GM18498 (cell line): ENCODE results near the gene BEST4.
A peak's percentile ranks its signal among the peaks of the same experiment; 100 is the strongest.
"Not testable (repeated sequence)": the region's sequence is repeated elsewhere in the genome, so short reads cannot be mapped to it uniquely, and the experiment has no call there.

Experiments
- ATAC-seq: cut with Tn5 transposase; IDR thresholded peaks from one replicate; pipeline ENCODE4 v1.9.1; 2021; ENCODE audit warnings: mild to moderate bottlenecking, moderate library complexity; ENCODE audit not compliant: unreplicated experiment

Gene BEST4

GRCh38 chr1:44788120-44788860, at the start of gene BEST4:
TSS of gene BEST4 (minus strand) at chr1:44788170. CDS start at chr1:44787705, 465 bp downstream.
- no peak for ATAC-seq

DNA sequence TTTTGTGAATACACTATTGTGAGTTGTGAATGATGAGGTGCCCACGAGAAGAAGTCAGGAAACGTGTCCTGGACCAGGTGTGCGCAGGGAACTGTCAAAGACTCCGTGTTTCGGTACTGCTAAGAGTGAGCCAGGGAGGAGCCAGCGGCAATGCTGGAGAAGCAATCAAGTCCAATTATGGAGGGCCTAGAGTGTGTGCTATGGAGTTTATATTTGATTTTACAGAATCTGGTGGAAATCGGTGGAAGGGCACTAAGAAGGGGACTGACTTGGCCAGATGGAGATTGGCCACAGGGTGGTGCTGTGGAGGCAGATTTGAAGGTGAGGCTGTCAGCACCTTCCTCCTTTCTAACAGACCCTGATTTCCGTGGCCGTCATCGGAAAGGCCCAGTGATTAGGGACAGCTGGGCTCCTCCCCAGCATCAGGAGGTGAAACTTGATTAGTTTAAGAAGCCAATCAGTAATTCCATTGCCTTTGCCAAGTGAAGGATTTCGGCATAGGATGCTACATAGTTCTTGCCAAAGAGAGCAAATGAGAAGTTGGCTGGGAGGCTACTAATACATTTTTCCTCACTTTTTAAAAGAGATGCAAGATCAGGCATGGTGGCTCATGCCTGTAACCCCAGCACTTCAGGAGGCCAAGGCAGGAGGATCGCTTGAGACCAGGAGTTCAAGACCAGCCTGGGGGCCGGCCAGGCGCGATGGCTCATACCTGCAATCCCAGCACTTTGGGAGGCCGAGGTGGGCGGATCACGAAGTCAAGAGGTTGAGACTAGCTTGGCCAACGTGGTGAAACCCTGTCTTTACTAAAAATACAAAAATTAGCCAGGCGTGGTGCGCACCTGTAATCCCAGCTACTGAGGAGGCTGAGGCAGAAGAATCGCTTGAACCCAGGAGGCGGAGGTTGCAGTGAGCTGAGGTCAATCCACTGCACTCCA, 48.0 kb upstream of the BEST4 start:
- peak; percentile 63 for ATAC-seq

DNA sequence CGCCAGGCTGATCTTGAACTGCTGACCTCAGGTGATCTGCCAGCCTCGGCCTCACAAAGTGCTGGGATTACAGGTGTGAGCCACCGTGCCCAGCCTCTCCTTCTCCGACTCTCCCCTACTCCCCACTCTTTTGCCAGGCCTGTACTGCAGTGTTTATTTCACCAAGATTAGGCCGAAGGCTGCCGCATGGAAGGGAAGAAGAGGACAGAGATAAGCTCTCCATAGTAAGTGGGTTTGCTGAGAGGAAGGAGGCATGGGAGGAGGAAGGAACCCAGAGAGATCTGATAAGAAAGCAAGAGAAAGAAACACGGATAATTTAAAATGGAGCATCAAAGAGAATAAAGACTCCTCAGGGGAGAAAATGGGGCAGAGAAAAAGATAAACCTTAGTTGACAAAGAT, 46.4 kb upstream of the BEST4 start:
- no peak for ATAC-seq

DNA sequence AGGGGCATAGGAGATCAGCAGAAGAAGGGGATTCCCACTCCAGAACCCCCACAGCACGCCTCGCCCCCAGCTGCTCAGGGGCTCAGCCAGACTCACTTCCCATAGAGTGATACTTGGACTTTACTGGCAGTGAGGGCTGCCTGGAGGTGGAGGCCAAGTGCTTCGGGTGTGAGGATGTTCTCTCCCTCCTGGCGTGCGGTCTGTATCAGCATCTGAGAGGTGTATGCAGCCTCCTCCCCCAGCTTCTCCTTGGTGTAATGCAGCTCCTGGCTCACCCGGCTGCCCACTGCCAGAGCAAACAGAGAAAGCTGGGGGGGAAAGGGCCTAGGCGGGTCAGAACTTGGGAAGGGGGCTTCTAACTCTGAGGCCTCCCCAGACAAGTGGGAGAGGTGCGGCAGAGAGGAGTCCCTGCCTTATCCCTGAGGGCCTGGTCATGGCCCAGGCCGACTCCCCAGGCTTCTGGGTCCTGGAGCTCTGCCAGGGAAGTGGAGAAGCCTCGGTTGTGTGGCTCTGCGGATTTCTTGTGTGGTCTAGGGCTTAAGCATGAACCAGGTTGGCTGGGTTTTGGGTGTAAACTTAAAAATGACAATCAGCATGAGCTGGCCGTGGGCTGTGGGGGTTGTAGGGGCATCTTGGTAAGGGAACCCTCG, 44.2 kb upstream of the BEST4 start:
- no peak for ATAC-seq

GRCh38 chr1:44831516-44831915, 43.5 kb upstream of the BEST4 start:
- ATAC-seq = no peak

DNA sequence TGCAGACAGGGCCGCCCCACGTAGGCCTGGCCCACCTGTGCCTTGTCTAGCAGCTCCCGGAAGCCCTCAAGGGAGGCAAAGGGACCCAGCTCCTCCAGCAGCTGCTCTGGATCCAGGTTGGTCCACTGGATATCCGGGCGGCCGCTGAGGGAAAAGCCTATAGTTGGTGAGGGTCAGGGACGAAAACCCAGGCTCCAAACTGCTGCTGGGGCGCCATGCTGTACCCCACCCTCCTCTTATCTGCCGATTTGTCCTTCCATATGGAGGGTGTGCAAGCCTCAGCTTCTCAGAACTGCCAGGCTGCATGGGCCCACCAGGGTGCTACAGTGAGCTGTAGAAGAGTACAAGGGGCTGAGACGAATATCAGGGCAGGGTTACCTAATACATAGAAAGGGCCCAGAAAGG, 42.9 kb upstream of the BEST4 start:
- no peak for ATAC-seq

DNA sequence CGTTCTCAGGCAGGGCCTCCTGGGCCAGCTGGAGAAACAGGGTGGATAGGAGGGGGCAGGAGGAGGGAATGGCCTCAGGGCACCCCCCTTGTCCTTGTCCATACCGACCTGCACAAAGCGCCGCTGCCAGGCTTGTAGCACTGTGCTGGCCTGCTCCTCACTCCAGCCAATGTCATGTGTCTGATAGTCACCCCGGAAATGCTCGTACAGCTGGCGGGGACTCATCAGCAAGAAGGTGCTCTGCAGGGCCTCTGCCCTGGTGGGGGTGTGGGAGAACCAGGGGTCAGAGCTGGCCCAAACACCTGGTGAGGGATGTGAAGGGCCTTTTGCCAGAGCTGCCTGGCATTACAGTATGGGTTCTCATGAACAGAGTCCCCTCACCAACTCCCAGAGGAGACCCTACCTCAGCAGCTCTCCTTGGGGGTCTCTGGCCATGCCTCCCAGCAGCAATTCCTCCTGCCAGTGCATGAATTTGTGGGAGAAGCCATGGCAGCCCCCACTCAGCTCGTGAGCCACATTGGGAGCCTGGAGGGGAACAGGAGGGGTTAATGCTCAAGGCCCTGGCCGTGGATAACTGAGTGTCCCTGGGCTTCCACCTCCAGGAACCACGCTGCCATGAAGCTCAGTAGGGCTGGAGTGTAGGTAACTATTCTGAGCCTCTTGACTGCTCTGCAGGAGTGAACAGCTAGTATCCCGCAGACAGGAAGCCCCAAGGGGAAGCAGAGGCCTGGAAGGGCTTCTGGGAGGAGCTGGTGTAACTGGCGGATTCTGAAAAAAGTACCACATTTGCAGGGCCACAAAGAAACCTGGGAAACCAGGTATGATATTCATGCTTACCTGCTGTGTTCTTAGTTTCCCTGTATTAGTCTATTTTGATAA, 41.8 kb upstream of the BEST4 start:
- no peak for ATAC-seq

DNA sequence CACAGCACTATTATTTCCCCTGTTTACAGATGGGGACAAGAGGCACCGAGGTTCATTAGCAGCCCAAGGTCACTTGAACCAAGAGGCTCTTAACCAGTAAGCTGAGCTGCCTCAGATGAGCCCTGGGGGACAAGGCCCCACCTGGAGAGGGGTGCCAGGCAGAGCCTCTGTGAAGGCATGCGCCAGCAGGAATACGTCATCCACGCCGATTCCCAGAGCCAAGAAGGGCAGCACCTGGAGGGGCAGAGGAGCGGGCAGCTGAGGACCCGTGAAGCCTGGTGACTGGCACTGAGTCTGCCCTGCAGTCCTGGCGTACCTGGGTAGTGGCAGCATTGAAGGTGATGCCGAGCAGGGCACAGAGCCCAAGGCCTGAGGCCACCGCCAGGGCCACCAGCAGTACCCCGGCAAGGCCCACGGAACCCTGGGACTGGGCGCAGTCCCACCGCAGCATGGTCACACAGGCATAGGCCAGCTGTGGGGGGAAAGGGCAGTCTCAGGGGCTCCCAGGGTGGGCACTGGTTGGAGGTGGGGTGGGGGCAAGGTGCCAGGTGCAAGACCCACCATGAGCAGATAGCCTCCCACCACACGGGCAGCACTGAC, 41.0 kb upstream of the BEST4 start:
- no peak for ATAC-seq

GRCh38 chr1:44828003-44828651, 40.2 kb upstream of the BEST4 start:
- no peak for ATAC-seq

GRCh38 chr1:44827197-44828002, 39.4 kb upstream of the BEST4 start:
- ATAC-seq = no peak

DNA sequence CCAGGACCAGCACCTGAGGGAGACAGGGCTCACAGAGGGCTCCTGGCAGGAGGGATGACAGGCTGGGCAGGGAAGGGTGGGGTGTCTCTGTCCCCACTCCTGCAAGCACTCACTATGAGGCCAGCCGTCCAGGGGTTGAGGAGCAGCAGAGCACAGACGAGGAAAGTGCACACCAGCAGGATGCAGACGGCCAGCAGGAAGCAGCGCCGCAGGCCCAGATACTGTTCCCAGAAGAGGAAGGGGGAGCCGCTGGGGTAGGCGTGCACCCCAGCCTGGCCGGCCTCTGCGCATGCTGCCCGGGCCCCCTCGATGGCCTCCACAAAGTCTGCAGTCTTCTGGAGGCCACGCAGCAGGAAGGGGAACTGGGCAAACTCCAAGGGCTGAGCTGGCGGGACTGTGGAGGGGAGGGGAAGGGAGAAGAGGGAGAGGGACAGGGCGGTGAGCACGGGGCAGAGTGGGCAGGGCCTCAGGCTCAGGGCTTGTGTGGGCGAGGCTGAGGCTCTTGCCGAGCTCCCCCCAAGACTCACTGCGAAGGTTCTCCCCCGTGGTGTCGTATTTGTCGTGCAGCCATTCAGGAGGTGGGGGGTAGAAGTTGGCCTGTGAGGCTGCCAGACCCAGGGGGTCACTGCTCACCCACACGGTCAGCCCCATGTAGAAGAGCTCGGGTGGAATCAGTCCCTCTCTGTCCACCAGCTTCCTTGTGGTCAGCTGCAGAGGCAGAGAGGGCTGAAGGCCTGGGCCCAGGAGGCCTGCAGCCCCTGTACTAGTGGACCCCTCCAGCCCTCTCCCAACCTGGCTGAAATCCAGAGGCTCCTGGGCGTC, 38.6 kb upstream of the BEST4 start:
- ATAC-seq = no peak

DNA sequence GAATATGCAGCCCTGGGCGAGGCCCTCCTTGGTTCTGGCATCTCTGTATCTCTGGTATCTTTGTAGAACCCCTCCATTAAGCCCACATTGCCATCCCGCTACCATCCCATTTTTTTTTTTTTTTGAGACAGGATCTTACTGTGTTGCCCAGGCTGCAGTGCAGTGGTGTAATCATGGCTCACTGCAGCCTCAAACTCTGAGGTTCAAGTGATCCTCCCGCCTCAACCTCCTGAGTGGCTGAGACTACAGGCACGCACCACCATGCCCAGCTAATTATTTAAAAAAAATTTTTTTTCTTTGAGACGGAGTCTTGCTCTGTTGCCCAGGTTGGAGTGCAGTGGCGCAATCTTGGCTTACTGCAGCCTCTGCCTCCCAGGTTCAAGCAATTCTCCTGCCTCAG, 36.4 kb upstream of the BEST4 start:
- not testable (repeated sequence) for ATAC-seq

- ATAC-seq = no peak
Observed at GRCh38 chr1:44822981-44823451, 35.0 kb upstream of the BEST4 start.

DNA sequence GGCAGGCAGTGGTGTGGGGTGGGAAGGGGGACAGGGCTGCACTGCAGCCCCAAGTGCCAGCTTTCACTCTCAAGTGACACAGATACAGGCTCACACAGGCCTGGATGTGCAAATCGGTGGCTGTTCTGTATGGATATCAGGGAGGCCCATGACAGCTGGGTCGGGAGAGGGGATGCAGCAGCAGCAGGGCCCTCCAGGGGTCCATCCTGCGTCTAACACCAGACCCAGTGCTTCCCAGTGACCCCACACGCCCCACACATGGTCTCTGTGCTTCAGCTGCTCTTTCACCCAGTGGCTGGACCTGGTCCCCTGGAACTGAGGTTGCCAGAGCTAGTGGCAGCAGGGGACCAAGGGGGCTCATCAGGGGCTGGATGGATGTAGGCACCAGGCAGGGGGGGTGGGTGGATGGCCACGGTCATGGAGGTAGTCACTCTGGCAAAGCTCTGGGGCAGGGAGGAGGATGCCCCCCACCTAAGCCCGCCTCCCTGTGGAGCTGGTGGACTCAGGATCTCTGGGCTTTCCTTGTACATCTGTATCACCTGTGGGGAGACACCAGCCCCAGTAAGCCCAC, 34.2 kb upstream of the BEST4 start:
- ATAC-seq = no peak

DNA sequence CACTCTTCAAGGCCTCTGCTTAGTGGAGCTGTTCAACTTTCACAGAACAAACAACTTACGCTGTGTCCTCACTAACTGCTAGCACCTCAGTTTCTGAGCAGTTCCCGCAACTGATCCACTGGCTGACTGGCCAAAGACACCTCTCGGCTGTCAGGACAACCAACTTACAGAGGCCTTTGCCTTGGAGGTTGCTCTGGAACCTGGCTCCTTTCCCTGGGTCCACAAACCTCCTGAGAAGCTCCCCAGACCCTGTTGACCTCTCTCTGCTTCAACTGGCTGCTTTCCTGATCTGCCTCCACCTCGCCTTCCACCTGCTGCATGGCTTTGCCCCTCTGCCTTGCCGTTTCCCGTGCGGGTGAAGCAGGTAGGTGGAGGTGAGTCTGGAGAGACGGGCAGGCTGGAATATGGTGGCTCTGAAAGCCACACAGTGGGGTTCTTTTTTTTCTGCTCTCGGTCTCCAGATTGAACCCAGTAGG, 33.3 kb upstream of the BEST4 start:
- no peak for ATAC-seq

- no peak for ATAC-seq
Observed at GRCh38 chr1:44820328-44821239, 32.6 kb upstream of the BEST4 start.
